VCaP (cell line): Measurements from ENCODE around the gene SETD7.

Experiments used
- H3K27ac ChIP-seq: fragments of 450-650 bp; 2 replicates; pipeline ENCODE4 v1.5.1; 2017
- TF ChIP-seq, protein P1 (sequence below): fragments of 450-650 bp; conservative IDR thresholded peaks from 2 replicates; pipeline ENCODE4 v1.5.1; 2017; ENCODE audit warnings: mild to moderate bottlenecking, moderate library complexity

The SETD7 gene

DNA sequence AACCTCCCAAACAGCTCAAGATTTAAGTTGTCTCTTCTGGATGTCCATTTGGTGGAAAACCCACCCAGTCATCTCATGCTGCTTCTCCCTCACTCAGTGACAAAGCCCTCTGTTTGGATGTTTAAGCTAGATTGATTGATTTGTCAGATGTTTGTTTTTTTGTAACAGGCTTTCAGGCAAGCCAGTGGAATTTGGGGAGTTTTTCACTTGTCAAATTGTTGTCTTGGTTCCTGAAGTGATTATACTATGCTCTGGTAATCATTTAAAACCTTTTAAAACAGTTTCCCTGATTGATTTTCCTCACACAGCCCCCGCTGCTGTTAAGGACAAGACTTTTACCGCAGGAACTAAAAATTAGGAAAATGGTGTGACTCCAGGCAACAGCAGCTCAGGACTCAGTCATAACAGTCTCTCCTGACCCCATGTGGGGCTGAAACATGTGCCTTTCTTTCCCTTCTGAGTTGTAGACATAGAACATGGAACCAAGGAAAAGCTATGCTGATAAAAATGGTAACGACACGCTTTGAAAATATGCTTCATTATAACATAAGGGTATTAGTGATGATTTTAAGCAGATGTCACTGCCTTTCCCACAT lies 40.8 kb upstream of the SETD7 start:
- TF ChIP-seq, protein P1, sequence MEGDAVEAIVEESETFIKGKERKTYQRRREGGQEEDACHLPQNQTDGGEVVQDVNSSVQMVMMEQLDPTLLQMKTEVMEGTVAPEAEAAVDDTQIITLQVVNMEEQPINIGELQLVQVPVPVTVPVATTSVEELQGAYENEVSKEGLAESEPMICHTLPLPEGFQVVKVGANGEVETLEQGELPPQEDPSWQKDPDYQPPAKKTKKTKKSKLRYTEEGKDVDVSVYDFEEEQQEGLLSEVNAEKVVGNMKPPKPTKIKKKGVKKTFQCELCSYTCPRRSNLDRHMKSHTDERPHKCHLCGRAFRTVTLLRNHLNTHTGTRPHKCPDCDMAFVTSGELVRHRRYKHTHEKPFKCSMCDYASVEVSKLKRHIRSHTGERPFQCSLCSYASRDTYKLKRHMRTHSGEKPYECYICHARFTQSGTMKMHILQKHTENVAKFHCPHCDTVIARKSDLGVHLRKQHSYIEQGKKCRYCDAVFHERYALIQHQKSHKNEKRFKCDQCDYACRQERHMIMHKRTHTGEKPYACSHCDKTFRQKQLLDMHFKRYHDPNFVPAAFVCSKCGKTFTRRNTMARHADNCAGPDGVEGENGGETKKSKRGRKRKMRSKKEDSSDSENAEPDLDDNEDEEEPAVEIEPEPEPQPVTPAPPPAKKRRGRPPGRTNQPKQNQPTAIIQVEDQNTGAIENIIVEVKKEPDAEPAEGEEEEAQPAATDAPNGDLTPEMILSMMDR = no peak
- H3K27ac ChIP-seq = no peak overlapping the region

DNA sequence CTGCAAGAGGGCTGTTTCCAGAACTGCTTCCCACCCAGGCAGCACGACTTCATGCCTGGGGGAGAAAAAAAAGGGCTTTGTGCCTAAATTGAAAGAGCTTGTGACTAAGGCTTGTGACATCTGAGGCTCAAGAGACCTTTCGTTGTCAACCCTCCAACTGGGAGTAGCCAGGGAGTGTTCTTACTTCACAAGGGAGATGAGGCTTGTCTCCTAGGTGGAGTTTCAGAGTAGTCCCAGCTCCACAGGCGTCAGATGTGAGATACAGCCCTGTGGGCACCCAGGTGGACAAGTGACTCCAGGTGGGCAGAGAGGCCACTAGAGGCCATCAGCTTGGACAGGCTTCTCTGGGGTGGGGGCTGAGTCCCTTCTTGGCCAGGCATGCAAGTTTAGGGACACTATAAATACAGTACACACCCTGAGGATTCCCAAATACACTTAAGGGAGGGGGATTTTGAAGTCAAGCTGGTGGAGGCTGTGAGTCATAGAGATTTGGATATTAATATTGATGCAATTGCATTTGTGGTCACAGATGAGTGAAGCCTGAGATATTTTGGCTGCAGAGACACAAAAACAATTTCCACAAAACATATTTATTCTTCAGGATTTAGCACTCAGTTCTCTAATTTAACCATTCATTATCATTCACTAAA lies 40.1 kb upstream of the SETD7 start:
- TF ChIP-seq, protein P1 = no peak
- H3K27ac ChIP-seq = no peak overlapping the region

DNA sequence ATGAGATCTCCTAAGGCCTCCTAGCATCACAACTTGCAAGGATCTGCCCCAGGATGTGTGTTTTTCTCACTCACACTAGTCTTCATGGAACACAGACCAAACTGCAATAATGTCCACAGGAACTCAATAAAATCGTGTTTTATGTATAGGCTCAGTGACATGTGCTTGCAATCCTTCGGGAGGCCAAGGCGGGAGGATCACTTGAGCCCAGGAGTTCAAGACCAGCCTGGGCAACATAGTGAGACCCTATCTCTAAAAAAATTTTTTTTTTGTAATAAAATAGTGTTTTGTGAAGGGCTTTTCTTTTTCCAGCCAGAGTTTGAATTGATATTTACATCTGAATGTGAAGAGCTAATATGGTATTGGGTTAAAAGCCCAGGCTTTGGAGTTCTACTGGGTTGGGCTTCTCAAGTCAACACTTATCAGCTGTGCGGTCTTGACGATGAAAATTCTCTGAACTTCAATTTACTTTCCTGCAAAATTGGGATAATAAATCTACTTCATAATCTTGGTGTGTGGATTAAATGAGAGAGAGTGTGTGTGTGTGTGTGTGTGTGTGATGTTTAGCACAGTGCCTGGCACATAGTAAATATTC lies 38.7 kb upstream of the SETD7 start:
- TF ChIP-seq, protein P1 = no peak
- H3K27ac ChIP-seq = no peak overlapping the region

DNA sequence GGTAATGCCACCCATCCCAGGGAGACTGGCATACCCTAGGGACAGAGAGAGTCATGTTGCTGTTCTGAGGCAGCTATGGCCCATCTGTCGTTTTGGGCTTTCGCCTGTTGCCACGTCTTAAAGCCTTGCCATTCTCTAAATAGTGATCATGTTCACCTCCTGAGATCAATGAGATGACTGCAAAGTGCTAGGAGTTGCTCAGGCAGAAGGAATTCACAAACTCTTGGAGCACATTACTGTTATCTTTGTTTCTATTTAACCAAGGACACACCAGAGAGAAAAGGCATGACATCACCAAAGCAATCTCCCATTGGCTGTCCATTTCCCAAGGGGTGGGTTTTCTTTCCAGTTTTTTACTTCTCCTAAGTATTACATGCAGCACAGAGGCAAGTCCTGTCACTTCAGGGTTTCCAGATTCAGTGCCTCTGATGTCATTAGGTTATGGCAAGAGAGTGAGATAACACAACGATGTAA lies 37.1 kb upstream of the SETD7 start:
- no peak overlapping the region for H3K27ac ChIP-seq
- TF ChIP-seq, protein P1 = no peak

DNA sequence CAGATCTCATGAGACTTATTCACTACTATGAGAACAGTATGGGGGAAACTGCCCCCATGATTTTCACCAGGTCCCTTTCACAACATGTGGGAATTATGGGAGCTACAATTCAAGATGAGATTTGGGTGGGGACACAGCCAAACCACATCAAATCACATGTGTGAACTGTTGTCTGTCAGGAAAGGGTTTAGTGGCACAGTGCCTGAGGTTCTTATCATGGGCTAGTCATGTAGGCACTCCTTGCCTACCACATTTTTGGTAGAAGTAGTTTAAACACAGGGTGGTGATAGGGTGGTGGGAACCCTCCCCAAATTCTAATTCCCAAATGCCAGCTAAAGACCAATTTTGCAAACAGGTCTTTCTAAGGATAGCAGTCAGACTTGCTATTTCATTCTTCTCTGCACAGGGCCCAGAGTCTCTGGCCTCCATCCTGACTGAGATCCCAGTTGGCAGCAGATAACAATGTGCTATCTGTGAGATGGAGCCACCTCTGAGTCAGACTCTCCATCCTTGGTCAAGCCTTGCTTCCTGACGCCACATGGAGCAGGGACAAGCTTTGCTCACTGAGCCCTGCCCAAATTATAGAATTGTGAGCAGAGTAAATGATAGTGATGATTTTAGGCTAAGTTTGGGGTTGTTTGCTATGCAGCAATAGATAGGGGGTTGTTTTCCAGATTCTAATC lies 33.5 kb upstream of the SETD7 start:
- no peak overlapping the region for H3K27ac ChIP-seq

DNA sequence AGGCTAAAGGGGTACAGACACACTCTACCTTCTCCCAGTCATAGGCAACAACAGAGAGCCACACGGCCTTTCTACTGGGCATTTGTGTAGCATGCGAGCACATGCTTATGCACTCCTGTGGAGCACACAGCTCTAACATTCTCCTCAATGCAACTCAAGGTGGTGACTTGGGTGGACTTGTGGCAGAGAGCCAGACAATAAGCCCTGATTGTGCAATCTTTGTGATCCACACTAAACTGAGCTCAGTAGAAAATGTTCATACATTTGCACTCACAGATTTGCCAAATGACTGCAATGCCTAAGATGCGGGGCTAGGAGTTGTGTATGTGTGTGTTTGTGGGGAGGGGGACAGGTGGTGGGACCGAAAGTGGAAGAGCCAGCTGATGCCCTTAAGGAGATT lies 31.4 kb upstream of the SETD7 start:
- TF ChIP-seq, protein P1 = no peak
- H3K27ac ChIP-seq = no peak overlapping the region

More for the DNA sequence above, 33.5 kb upstream of the SETD7 start:
- TF ChIP-seq, protein P1 = no peak

DNA sequence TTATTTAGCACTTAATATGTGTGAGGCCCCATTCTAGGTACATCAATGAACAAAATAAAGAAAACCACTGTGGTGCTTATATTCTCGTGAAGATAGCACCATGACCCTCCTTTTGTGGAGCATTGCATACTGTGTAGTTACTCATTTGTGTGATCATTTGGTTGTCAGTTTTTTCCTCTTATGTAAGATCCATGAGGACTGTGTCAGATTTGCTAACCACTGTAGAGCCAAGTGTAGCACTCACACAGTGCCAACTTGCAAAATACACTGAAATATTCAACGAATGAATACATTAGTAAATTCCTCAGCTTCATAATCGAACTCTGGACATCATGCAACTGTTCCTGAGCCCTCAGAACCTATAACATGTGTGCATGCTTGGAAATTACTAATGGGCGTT lies 29.5 kb upstream of the SETD7 start:
- no peak overlapping the region for H3K27ac ChIP-seq
- TF ChIP-seq, protein P1 = no peak
